SK-N-SH (cell line): Measurements from ENCODE around the gene BCAP31. TPM values are rescaled to one million over a fixed set of nuclear protein-coding genes. Genes with fewer than 3 reads are reported as not detected.

Source experiments
- CTCF ChIA-PET: fragments of 300-600, 350-600 bp; formaldehyde crosslinking; extraction: SDS; loops from one replicate; lab custom pipeline; 2021; lab: Yijun Ruan, JAX
- POLR2A ChIA-PET: fragments of 350-600 bp; sonication (Branson Sonifier 250); formaldehyde crosslinking; extraction: SDS; loops from one replicate; lab custom pipeline; 2020; ENCODE audit warnings: antibody characterized with exemption, inconsistent platforms; lab: Yijun Ruan, JAX
- DNase-seq: peaks from one replicate; pipeline ENCODE4 v3.0.0; 2012
- H2AFZ ChIP-seq: fragments of 200-600 bp; sonication (generic); 2 replicates; pipeline ENCODE4 v1.8.1; 2016; ENCODE audit warnings: antibody characterized with exemption, mild to moderate bottlenecking, low read depth
- H3F3A ChIP-seq: fragments of 200-600 bp; sonication (generic); replicated peaks from 2 replicates; pipeline ENCODE3; 2016; ENCODE audit warnings: antibody characterized with exemption, mild to moderate bottlenecking; ENCODE audit not compliant: insufficient read depth
- H3K27ac ChIP-seq, 2 experiments: fragments of 200-500 bp in 1 of 2; fragments of 200-600 bp in 1 of 2; sonication (Bioruptor generic) in 1 of 2; sonication (generic), shearing (Covaris generic) in 1 of 2; 2 replicates each; pipeline versions ENCODE4 v1.5.1 to v1.6.1; 2014 to 2016; ENCODE audit warnings: low read depth in 2 of 2, inconsistent platforms in 1 of 2, low read length in 1 of 2, mild to moderate bottlenecking in 1 of 2, mixed read lengths in 1 of 2
- H3K27me3 ChIP-seq: fragments of 200-600 bp; sonication (generic), shearing (Covaris generic); 2 replicates; pipeline ENCODE4 v1.6.1; 2016; ENCODE audit warnings: mixed run types; ENCODE audit not compliant: insufficient read depth
- H3K36me3 ChIP-seq, 2 experiments: fragments of 200-500 bp in 1 of 2; fragments of 200-600 bp in 1 of 2; sonication (Bioruptor generic) in 1 of 2; sonication (generic) in 1 of 2; replicated peaks in 1 of 2; 2 replicates each; pipeline versions ENCODE3 to v1.5.1; 2014 to 2016; ENCODE audit warnings: low read length in 1 of 2, mild to moderate bottlenecking in 1 of 2; ENCODE audit not compliant: insufficient read depth in 2 of 2, control insufficient read depth in 1 of 2
- H3K4me1 ChIP-seq, 2 experiments: fragments of 200-500 bp in 1 of 2; fragments of 200-600 bp in 1 of 2; sonication (Bioruptor generic) in 1 of 2; sonication (generic), shearing (Covaris generic) in 1 of 2; 2 replicates each; pipeline versions ENCODE4 v1.5.1 to v1.6.1; 2014 to 2016; ENCODE audit warnings: low read depth in 1 of 2, low read length in 1 of 2, mixed run types in 1 of 2; ENCODE audit not compliant: insufficient read depth in 2 of 2, control insufficient read depth in 1 of 2
- H3K4me2 ChIP-seq: fragments of 200-600 bp; sonication (generic), shearing (Covaris generic); 2 replicates; pipeline ENCODE4 v1.6.1; 2017; ENCODE audit warnings: mixed run types
- H3K4me3 ChIP-seq, 2 experiments: fragments of 200-500 bp in 1 of 2; fragments of 200-600 bp in 1 of 2; sonication (Bioruptor generic) in 1 of 2; sonication (generic), shearing (Covaris generic) in 1 of 2; 2 replicates each; pipeline versions ENCODE4 v1.5.1 to v1.8.1; 2014 to 2016; ENCODE audit warnings: low read depth in 2 of 2, inconsistent platforms in 1 of 2, low read length in 1 of 2, mild to moderate bottlenecking in 1 of 2, mixed read lengths in 1 of 2, moderate library complexity in 1 of 2
- H3K79me2 ChIP-seq: fragments of 200-600 bp; sonication (generic); 2 replicates; pipeline ENCODE4 v1.8.1; 2017; ENCODE audit warnings: mild to moderate bottlenecking; ENCODE audit not compliant: insufficient read depth
- H3K9ac ChIP-seq: fragments of 200-600 bp; sonication (generic); 2 replicates; pipeline ENCODE4 v1.6.1; 2017; ENCODE audit warnings: mixed run types
- H3K9me2 ChIP-seq: fragments of 200-600 bp; sonication (generic); 2 replicates; pipeline ENCODE4 v1.6.1; 2017; ENCODE audit warnings: mixed run types
- H3K9me3 ChIP-seq: fragments of 200-600 bp; sonication (generic); 2 replicates; pipeline ENCODE4 v1.6.1; 2017; ENCODE audit warnings: mixed run types, mild to moderate bottlenecking, moderate library complexity
- H4K20me1 ChIP-seq: fragments of 200-600 bp; sonication (generic); 2 replicates; pipeline ENCODE4 v1.6.1; 2017; ENCODE audit warnings: mild to moderate bottlenecking, mixed run types; ENCODE audit not compliant: insufficient read depth
- ELF1 ChIP-seq: IDR thresholded peaks from 2 replicates; pipeline ENCODE4 v1.4.0; 2012
- EZH2phosphoT487 ChIP-seq: fragments of 200-600 bp; sonication (generic); IDR thresholded peaks from 2 replicates; pipeline ENCODE4 v1.6.1; 2017; ENCODE audit warnings: low read depth, mixed run types, mild to moderate bottlenecking, antibody characterized with exemption, moderate library complexity, borderline replicate concordance
- FOSL2 ChIP-seq: IDR thresholded peaks from 2 replicates; pipeline ENCODE4 v1.4.0; 2012; ENCODE audit warnings: low read depth, mild to moderate bottlenecking, moderate library complexity, borderline replicate concordance
- GATA2 ChIP-seq: sonication (generic); formaldehyde crosslinking; IDR thresholded peaks from 2 replicates; pipeline ENCODE4 v1.5.0; 2020; ENCODE audit warnings: mild to moderate bottlenecking, missing genetic modification reagents
- MXI1 ChIP-seq: IDR thresholded peaks from 2 replicates; pipeline ENCODE4 v1.6.1; 2012; ENCODE audit warnings: mild to moderate bottlenecking, low read depth, low read length, improper control_type of control experiment
- NFIC ChIP-seq: IDR thresholded peaks from 2 replicates; pipeline ENCODE4 v1.4.0; 2012; ENCODE audit warnings: borderline replicate concordance
- NRF1 ChIP-seq: IDR thresholded peaks from 2 replicates; pipeline ENCODE4 v1.6.1; 2012; ENCODE audit warnings: low read depth, mild to moderate bottlenecking, low read length
- RCOR1 ChIP-seq: fragments of 150-350 bp; IDR thresholded peaks from 2 replicates; pipeline ENCODE4 v1.6.1; 2017; ENCODE audit warnings: antibody characterized with exemption, low read length
- RFX5 ChIP-seq: IDR thresholded peaks from 2 replicates; pipeline ENCODE4 v1.6.1; 2012; ENCODE audit warnings: mild to moderate bottlenecking, improper control_type of control experiment, low read length
- RXRA ChIP-seq: IDR thresholded peaks from 2 replicates; pipeline ENCODE4 v1.4.0; 2012; ENCODE audit warnings: low read depth, mild to moderate bottlenecking, borderline replicate concordance
- TCF12 ChIP-seq: IDR thresholded peaks from 2 replicates; pipeline ENCODE4 v1.4.0; 2012
- TEAD4 ChIP-seq: IDR thresholded peaks from 2 replicates; pipeline ENCODE4 v1.4.0; 2012; ENCODE audit warnings: mild to moderate bottlenecking, borderline replicate concordance; ENCODE audit not compliant: insufficient read depth
- WGBS: methylation state at CpG from one replicate; pipeline ENCODE4 v1.1.6; 2017; ENCODE audit warnings: low lambda C conversion rate; 5-methylcytosine and 5-hydroxymethylcytosine counted together
- polyA plus RNA-seq, 3 experiments: library from polyadenylated mRNA; depleted of rRNA; stranded (reverse); fragments of >200 nt; gene quantifications; 2 replicates each; pipeline ENCODE4 v1.2.3, GENCODE V29; 2012
- TF ChIP-seq, protein P1 (sequence below): IDR thresholded peaks from 2 replicates; pipeline ENCODE4 v1.4.0; 2012; ENCODE audit warnings: low read depth, borderline replicate concordance

The BCAP31 gene
- polyA plus RNA-seq, 1 of the 3 experiments (the other 2 are of a cell fraction): 173 TPM

DNA sequence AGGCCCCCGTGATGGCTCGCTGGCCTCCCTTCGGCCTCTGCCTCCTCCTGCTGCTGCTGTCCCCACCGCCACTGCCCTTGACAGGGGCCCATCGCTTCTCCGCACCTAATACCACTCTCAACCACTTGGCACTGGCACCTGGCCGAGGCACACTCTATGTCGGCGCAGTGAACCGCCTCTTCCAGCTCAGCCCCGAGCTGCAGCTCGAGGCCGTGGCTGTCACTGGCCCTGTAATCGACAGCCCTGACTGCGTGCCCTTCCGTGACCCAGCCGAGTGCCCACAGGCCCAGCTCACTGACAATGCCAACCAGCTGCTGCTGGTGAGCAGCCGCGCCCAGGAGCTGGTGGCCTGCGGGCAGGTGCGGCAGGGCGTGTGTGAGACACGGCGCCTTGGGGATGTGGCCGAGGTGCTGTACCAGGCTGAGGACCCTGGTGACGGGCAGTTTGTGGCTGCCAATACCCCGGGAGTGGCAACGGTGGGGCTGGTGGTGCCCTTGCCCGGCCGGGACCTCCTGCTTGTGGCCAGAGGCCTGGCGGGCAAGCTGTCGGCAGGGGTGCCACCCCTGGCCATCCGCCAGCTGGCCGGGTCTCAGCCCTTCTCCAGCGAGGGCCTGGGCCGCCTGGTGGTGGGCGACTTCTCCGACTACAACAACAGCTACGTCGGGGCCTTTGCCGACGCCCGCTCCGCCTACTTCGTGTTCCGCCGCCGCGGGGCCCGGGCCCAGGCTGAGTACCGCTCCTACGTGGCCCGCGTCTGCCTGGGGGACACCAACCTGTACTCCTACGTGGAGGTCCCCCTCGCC lies 42.9 kb upstream of the BCAP31 start (continued):
- no peak for TF ChIP-seq RFX5

DNA sequence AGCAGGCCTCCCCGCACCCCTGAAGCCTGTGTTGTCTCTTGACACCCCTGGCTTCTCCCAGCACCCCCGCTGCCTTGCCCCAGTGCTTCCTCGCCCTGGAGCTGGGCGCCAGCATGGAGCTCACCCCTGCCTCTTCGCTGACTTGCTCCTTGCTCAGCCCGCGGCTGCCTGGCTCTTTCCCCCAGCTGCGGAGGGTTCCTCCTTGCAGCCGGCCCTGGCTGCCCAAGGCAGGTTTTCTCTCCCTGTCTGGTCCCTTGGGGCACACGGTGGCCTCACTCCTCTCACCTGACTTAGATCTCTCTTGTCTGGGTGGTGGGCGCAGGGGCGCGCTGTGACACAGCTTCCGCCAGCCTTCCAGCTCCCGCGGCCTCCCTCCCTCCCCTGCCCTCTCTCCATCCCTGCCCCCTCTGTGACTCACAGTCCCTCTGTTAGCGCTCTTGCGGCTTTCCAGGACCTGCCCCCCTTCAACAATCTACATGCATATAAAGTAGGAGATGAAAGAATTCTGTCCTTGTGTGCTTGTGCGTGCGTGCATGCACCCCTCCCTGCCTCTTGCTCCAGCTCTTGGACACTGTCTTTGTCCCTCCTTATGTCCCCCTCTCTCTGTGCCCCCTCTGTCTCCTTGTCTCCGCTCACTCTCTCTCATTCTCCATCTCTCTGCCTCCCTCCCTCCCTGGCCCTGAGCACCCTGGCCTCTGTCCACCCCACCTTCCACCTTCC lies 42.1 kb upstream of the BCAP31 start:
- Histone ChIP-seq H3F3A (no peaks in the 10 kb centered on the region), H3K4me3 (peak overlapping the region; percentile 40 to 44), H3K27ac (peak overlapping the region; percentile 63 to 82; a peak in 3 of 4 replicates), H2AFZ (no peak overlapping the region), H3K4me2 (peak overlapping the region; percentile 79), H3K27me3 (no peaks in the 10 kb centered on the region), H3K36me3 (peaks cover 0 to 4% of the 10 kb centered on the region in 2 experiments), H3K9me3 (no peaks in the 10 kb centered on the region), H3K9ac (peak overlapping the region; percentile 49; the same call in 1 of the 2 replicates), H3K79me2 (peaks cover 6% of the 10 kb centered on the region; the same call in 1 of the 2 replicates), H4K20me1 (peaks cover 9% of the 10 kb centered on the region; the same call in 1 of the 2 replicates), H3K4me1 (peaks cover 2 to 27% of the 10 kb centered on the region in 2 experiments; a peak in 1 of 4 replicates), H3K9me2 (no peaks in the 10 kb centered on the region)
- DNase-seq: peak; percentile 74
- ChIA-PET POLR2A (interaction anchor here (1.1 to 1.7 kb wide), 2 partner anchors 155 to 204 kb away, joined by 3 to 5 read pairs; no protein-coding TSS in a partner anchor), CTCF (interaction anchor here (0.6 to 10.2 kb wide), 6 partner anchors 11 to 182 kb away, joined by 3 to 134 read pairs (median 4); partner anchors contain the start of genes RENBP and SRPK3)
- TF ChIP-seq MXI1 (0 out of 2 replicates have a peak, but pooled peaks have one; percentile 28), ELF1 (no peak), NFIC (no peak), EZH2phosphoT487 (no peak), RCOR1 (no peak), FOSL2 (peak; percentile 83), TCF12 (peak; percentile 33; the same call in 1 of the 2 replicates), RXRA (no peak), NRF1 (no peak), GATA2 (CRISPR knock-in tag) (no peak), TEAD4 (no peak)
- TF ChIP-seq, protein P1, sequence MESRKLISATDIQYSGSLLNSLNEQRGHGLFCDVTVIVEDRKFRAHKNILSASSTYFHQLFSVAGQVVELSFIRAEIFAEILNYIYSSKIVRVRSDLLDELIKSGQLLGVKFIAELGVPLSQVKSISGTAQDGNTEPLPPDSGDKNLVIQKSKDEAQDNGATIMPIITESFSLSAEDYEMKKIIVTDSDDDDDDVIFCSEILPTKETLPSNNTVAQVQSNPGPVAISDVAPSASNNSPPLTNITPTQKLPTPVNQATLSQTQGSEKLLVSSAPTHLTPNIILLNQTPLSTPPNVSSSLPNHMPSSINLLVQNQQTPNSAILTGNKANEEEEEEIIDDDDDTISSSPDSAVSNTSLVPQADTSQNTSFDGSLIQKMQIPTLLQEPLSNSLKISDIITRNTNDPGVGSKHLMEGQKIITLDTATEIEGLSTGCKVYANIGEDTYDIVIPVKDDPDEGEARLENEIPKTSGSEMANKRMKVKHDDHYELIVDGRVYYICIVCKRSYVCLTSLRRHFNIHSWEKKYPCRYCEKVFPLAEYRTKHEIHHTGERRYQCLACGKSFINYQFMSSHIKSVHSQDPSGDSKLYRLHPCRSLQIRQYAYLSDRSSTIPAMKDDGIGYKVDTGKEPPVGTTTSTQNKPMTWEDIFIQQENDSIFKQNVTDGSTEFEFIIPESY: no peak
- 18% methylated on average over 21 of the region's 21 CpGs for WGBS
